Sigmoid colon (tissue), 7 donors: ENCODE results near the gene KATNAL2. TPM values are rescaled to one million over a fixed set of nuclear protein-coding genes. Genes with fewer than 3 reads are reported as not detected.

Source experiments
- DNase-seq: peaks from one replicate; pipeline ENCODE4 v3.0.0-alpha.2; 2019
- H3K27ac ChIP-seq, 4 donors: fragments of 200-600 bp; sonication (generic); one replicate each; pipeline ENCODE4 v1.5.1; 2016 to 2019; ENCODE audit warnings: mild to moderate bottlenecking in 1 of 4
- H3K27me3 ChIP-seq, 3 donors: fragments of 200-600 bp; sonication (generic); one replicate each; pipeline ENCODE4 v1.5.1; 2019; ENCODE audit warnings: mild to moderate bottlenecking in 1 of 3
- H3K36me3 ChIP-seq, 4 donors: fragments of 200-600 bp; sonication (generic); one replicate each; pipeline ENCODE4 v1.5.1; 2016 to 2019
- H3K4me1 ChIP-seq, 4 donors: fragments of 200-600 bp; sonication (generic); one replicate each; pipeline ENCODE4 v1.5.1; 2017 to 2019
- H3K4me3 ChIP-seq, 4 donors: fragments of 200-600 bp; sonication (generic); one replicate each; pipeline ENCODE4 v1.5.1; 2017 to 2019; ENCODE audit warnings: mild to moderate bottlenecking in 2 of 4, moderate library complexity in 1 of 4
- H3K9me3 ChIP-seq, 4 donors: fragments of 200-600 bp in 3 of 4; sonication (generic) in 3 of 4; one replicate each; pipeline versions ENCODE4 v1.5.1 to v1.6.1; 2013 to 2019
- EP300 ChIP-seq, 4 donors: sonication (generic); formaldehyde crosslinking; IDR thresholded peaks; one replicate each; pipeline ENCODE4 v1.6.1; 2017; ENCODE audit warnings: antibody characterized with exemption in 4 of 4
- POLR2A ChIP-seq, 2 donors: fragments of 450-650 bp; IDR thresholded peaks; one replicate each; pipeline ENCODE4 v1.6.1; 2016; ENCODE audit warnings: antibody characterized with exemption in 2 of 2, mild to moderate bottlenecking in 2 of 2, moderate library complexity in 2 of 2
- POLR2AphosphoS5 ChIP-seq, 4 donors: sonication (generic); formaldehyde crosslinking; IDR thresholded peaks; one replicate each; pipeline ENCODE4 v1.6.1; 2017; ENCODE audit warnings: antibody characterized with exemption in 4 of 4
- WGBS, 2 donors: extraction: QIAGEN DNeasy Blood & Tissue Kit; methylation state at CpG; one replicate each; pipeline ENCODE4 v1.1.7; 2013; 5-methylcytosine and 5-hydroxymethylcytosine counted together
- intact Hi-C: fragments of 100-400 bp; cut with DNase I; formaldehyde crosslinking; loops from one replicate; pipeline ENCODE4 v1.15.1; 2023
- polyA plus RNA-seq, 3 donors: library from polyadenylated mRNA; stranded (reverse); fragments of 200-250 nt; gene quantifications; one replicate each; pipeline ENCODE4 v1.2.3, GENCODE V29; 2013
- total RNA-seq, 4 donors: library from RNA; depleted of rRNA; stranded (reverse); fragments of >200 nt; gene quantifications; one replicate each; pipeline ENCODE4 v1.1.0, GENCODE V29; 2016
- TF ChIP-seq, protein P1 (sequence below), 4 experiments: fragments of 450-650 bp in 3 of 4; fragments of 200-600 bp in 1 of 4; IDR thresholded peaks; one replicate each; pipeline ENCODE4 v1.5.1; 2016 to 2019; ENCODE audit warnings: antibody characterized with exemption in 4 of 4, mild to moderate bottlenecking in 3 of 4, moderate library complexity in 2 of 4
- donor health status: healthy with polysubstance abuse.
- donor health status: Bipolar disorder and iron deficiency.
- donor health status: healthy.

The KATNAL2 gene
- total and polyA plus RNA-seq, 7 donors, result 0.60 to 18.8 (median 2.5) TPM

GRCh38 chr18:46920653-46921052 is 3.3 kb downstream of the KATNAL2 start:
- TF ChIP-seq POLR2A (IDR thresholded peaks at IDR 0.05) (no peak), POLR2AphosphoS5 (IDR thresholded peaks at IDR 0.05) (no peak), EP300 (IDR thresholded peaks at IDR 0.05) (no peak)
- TF ChIP-seq, protein P1, sequence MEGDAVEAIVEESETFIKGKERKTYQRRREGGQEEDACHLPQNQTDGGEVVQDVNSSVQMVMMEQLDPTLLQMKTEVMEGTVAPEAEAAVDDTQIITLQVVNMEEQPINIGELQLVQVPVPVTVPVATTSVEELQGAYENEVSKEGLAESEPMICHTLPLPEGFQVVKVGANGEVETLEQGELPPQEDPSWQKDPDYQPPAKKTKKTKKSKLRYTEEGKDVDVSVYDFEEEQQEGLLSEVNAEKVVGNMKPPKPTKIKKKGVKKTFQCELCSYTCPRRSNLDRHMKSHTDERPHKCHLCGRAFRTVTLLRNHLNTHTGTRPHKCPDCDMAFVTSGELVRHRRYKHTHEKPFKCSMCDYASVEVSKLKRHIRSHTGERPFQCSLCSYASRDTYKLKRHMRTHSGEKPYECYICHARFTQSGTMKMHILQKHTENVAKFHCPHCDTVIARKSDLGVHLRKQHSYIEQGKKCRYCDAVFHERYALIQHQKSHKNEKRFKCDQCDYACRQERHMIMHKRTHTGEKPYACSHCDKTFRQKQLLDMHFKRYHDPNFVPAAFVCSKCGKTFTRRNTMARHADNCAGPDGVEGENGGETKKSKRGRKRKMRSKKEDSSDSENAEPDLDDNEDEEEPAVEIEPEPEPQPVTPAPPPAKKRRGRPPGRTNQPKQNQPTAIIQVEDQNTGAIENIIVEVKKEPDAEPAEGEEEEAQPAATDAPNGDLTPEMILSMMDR (IDR thresholded peaks at IDR 0.05), result no peak
- DNase-seq, result no peak
- 44 to 82% methylated on average over 1 of the region's 1 CpG for WGBS, 2 donors
- Histone ChIP-seq H3K9me3 (no peaks in the 10 kb centered on the region), H3K4me1 (peaks cover 0 to 16% (median 10%) of the 10 kb centered on the region in 4 donors), H3K27ac (no peak overlapping the region), H3K4me3 (no peak overlapping the region), H3K27me3 (no peaks in the 10 kb centered on the region), H3K36me3 (no peaks in the 10 kb centered on the region)
- intact Hi-C loops, result no loop called here

DNA sequence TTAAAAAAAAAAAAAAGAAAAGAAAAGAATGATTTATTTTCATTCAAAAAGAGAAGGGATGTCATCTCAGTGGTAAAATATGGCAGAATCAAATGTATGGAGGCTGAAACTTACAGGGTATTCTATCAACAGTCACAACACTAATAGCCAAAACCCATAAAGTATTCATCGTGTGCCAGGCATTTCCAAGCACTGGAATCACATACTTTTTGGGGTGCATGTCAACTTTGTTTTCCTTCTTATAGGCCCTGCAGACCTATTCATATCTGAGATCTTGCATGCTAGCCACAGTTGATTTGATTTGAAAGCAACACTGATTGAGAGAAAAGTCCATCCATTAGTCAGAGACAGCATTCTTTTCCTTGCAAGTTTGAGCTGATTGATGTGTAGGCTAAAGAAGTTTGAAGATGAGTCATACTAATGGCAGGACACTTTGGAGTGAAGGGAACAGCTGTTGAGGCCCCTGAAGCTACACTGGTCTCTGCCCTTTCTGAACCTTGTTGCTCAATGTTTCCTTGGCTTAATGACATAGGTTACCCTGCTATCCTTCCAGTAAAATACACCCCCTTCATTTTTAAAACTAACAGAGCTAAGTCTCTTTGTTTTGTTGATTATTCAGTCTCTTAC is 22.0 kb downstream of the KATNAL2 start:
- Histone ChIP-seq H3K36me3 (no peaks in the 10 kb centered on the region), H3K4me1 (no peaks in the 10 kb centered on the region), H3K4me3 (no peak overlapping the region), H3K27me3 (no peaks in the 10 kb centered on the region), H3K9me3 (no peaks in the 10 kb centered on the region), H3K27ac (no peak overlapping the region)
- DNase-seq, result no peak
- whole genome bisulfite sequencing, 2 donors, result 84 to 92% methylated on average over 1 of the region's 1 CpG
- intact Hi-C loops, result no loop called here
- TF ChIP-seq, protein P1 (IDR thresholded peaks at IDR 0.05), result no peak
- TF ChIP-seq POLR2A (IDR thresholded peaks at IDR 0.05), result no peak
- TF ChIP-seq EP300 (IDR thresholded peaks at IDR 0.05), result no peak
- no peak for TF ChIP-seq POLR2AphosphoS5 (IDR thresholded peaks at IDR 0.05)

GRCh38 chr18:46939998-46940571 is 22.7 kb downstream of the KATNAL2 start:
- no peaks in the 10 kb centered on the region for H3K4me1 ChIP-seq
- no peak overlapping the region for H3K4me3 ChIP-seq
- H3K36me3 ChIP-seq, result no peaks in the 10 kb centered on the region
- no peak overlapping the region for H3K27ac ChIP-seq
- TF ChIP-seq EP300 (IDR thresholded peaks at IDR 0.05) (no peak), POLR2AphosphoS5 (IDR thresholded peaks at IDR 0.05) (no peak), POLR2A (IDR thresholded peaks at IDR 0.05) (no peak)
- TF ChIP-seq, protein P1 (IDR thresholded peaks at IDR 0.05), result no peak
- no peak for DNase-seq
- H3K9me3 ChIP-seq, result no peaks in the 10 kb centered on the region
- no peaks in the 10 kb centered on the region for H3K27me3 ChIP-seq
- WGBS, 2 donors, result 75 to 79% methylated on average over 1 of the region's 1 CpG
- intact Hi-C loops, result no loop called here

- TF ChIP-seq, protein P1 (IDR thresholded peaks at IDR 0.05), result no peak
- TF ChIP-seq EP300 (IDR thresholded peaks at IDR 0.05), result no peak
- no peak for TF ChIP-seq POLR2AphosphoS5 (IDR thresholded peaks at IDR 0.05)
- TF ChIP-seq POLR2A (IDR thresholded peaks at IDR 0.05), result no peak
Measured at GRCh38 chr18:46942646-46943045, 25.2 kb downstream of the KATNAL2 start.

More at GRCh38 chr18:46942646-46943045, 25.2 kb downstream of the KATNAL2 start:
- WGBS, 2 donors, result 91 to 96% methylated on average over 2 of the region's 2 CpGs
- peaks cover 0 to 8% (median 0%) of the 10 kb centered on the region in 4 donors for H3K4me1 ChIP-seq
- H3K27ac ChIP-seq, result no peak overlapping the region
- H3K27me3 ChIP-seq, result peaks cover 0 to 8% (median 0%) of the 10 kb centered on the region in 3 donors
- intact Hi-C loops, result no loop called here
- H3K4me3 ChIP-seq, result no peak overlapping the region
- DNase-seq, result no peak
- H3K9me3 ChIP-seq, result no peaks in the 10 kb centered on the region
- no peaks in the 10 kb centered on the region for H3K36me3 ChIP-seq
